Thyroid gland (tissue), 4 donors: ENCODE data around the gene CSK. TPM values are rescaled to one million over a fixed set of nuclear protein-coding genes. Genes with fewer than 3 reads are reported as not detected.

Experiments
- DNase-seq, 2 donors: peaks; one replicate each; pipeline ENCODE4 v3.0.0-alpha.2; 2019
- H3K27ac ChIP-seq, 3 donors: fragments of 200-600 bp; sonication (generic); 1 replicate in 2 of 3; 2 replicates in 1 of 3; pipeline ENCODE4 v1.5.1; 2016 to 2019; ENCODE audit warnings: mild to moderate bottlenecking in 1 of 3, moderate library complexity in 1 of 3
- H3K27me3 ChIP-seq: fragments of 200-600 bp; sonication (generic); one replicate; pipeline ENCODE4 v1.5.1; 2019
- H3K36me3 ChIP-seq, 2 donors: fragments of 200-600 bp; sonication (generic); one replicate each; pipeline ENCODE4 v1.5.1; 2016 to 2019
- H3K4me1 ChIP-seq, 2 donors: fragments of 200-600 bp; sonication (generic); one replicate each; pipeline ENCODE4 v1.5.1; 2017 to 2019
- H3K4me3 ChIP-seq, 3 donors: fragments of 200-600 bp; sonication (generic); replicated peaks in 1 of 3; 1 replicate in 2 of 3; 2 replicates in 1 of 3; pipeline ENCODE4 v1.5.1; 2016; ENCODE audit warnings: mild to moderate bottlenecking in 1 of 3
- H3K9me3 ChIP-seq: fragments of 200-600 bp; sonication (generic); one replicate; pipeline ENCODE4 v1.5.1; 2017
- POLR2A ChIP-seq, 2 donors: fragments of 450-650 bp; IDR thresholded peaks; one replicate each; pipeline ENCODE4 v1.6.1; 2017; ENCODE audit warnings: antibody characterized with exemption in 2 of 2, mild to moderate bottlenecking in 2 of 2, moderate library complexity in 1 of 2
- WGBS, 2 donors: methylation state at CpG; one replicate each; pipeline ENCODE4 v1.1.5; 2017; 5-methylcytosine and 5-hydroxymethylcytosine counted together
- intact Hi-C: fragments of 100-400 bp; cut with DNase I; formaldehyde crosslinking; loops from one replicate; pipeline ENCODE4 v1.15.1; 2023
- total RNA-seq, 4 donors: library from RNA; depleted of rRNA; stranded (reverse); fragments of >200 nt; gene quantifications; one replicate each; pipeline ENCODE4 v1.2.3, GENCODE V29; 2016
- TF ChIP-seq, protein P1 (sequence below), 6 experiments: fragments of 200-600 bp in 3 of 6; fragments of 450-650 bp in 3 of 6; sonication (generic) in 3 of 6; IDR thresholded peaks; one replicate each; pipeline ENCODE4 v1.5.1; 2016 to 2019; ENCODE audit warnings: antibody characterized with exemption in 6 of 6, mild to moderate bottlenecking in 2 of 6, inconsistent platforms in 1 of 6, moderate library complexity in 1 of 6

The CSK gene
- total RNA-seq, 4 donors from 2014 or later: 18.2 to 24.3 (median 20.3) TPM

DNA sequence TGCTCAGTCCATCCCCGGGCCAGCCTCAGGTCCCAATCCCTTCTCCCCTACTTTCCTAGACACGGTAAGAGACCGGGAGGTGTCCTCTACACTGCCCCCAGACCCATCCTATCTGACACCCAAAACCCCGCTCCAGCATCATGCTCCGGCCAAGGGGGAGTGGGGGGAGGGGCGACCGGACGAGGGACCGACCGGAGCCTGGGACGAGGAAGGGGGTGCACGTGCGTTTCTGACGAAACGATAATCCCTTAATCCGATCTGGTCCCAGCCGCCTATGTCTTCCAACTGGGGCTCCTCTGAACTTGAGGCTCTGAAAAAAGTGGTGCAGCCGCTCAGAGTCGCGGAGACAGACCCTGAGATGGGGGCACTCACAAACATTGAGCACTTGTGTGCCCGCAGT is 45.0 kb downstream of the CSK start:
- H3K9me3 ChIP-seq: no peaks in the 10 kb centered on the region
- intact Hi-C loops: no loop called here

DNA sequence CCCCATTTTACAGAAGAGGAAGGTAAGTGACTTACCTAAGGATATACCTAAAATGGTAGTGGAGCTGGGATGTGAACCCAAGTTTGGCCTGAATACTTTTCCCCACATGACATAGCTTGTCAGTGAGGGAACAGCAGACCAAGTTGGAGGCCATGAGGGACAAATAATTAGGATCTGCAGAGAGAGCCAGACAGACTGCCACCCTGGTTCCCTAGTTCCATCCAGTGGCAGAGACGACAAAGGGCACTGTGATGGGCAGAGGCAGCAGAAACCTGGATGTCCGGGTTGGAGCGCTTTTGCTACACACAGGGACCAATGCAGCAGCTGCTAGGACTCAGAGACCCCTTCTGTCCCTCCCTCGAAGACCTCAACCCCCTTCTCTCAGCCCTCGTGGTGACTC is 45.7 kb downstream of the CSK start:
- DNase-seq: no peak
- TF ChIP-seq, protein P1, sequence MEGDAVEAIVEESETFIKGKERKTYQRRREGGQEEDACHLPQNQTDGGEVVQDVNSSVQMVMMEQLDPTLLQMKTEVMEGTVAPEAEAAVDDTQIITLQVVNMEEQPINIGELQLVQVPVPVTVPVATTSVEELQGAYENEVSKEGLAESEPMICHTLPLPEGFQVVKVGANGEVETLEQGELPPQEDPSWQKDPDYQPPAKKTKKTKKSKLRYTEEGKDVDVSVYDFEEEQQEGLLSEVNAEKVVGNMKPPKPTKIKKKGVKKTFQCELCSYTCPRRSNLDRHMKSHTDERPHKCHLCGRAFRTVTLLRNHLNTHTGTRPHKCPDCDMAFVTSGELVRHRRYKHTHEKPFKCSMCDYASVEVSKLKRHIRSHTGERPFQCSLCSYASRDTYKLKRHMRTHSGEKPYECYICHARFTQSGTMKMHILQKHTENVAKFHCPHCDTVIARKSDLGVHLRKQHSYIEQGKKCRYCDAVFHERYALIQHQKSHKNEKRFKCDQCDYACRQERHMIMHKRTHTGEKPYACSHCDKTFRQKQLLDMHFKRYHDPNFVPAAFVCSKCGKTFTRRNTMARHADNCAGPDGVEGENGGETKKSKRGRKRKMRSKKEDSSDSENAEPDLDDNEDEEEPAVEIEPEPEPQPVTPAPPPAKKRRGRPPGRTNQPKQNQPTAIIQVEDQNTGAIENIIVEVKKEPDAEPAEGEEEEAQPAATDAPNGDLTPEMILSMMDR (IDR thresholded peaks at IDR 0.05): no peak
- TF ChIP-seq POLR2A (IDR thresholded peaks at IDR 0.05): no peak
- H3K27me3 ChIP-seq: no peaks in the 10 kb centered on the region
- WGBS, 2 donors: 57 to 65% methylated on average over 5 of the region's 5 CpGs
- no peak overlapping the region for H3K4me3 ChIP-seq
- H3K36me3 ChIP-seq: no peaks in the 10 kb centered on the region
- peaks cover 0 to 13% of the 10 kb centered on the region in 2 donors for H3K4me1 ChIP-seq
- no peaks in the 10 kb centered on the region for H3K9me3 ChIP-seq
- intact Hi-C loops: no loop called here
- H3K27ac ChIP-seq: no peak overlapping the region

More for the DNA sequence above, 45.0 kb downstream of the CSK start:
- no peak overlapping the region for H3K4me3 ChIP-seq
- DNase-seq: no peak
- no peak for TF ChIP-seq POLR2A (IDR thresholded peaks at IDR 0.05)
- H3K27me3 ChIP-seq: no peaks in the 10 kb centered on the region
- H3K4me1 ChIP-seq: peaks cover 0 to 13% of the 10 kb centered on the region in 2 donors
- no peaks in the 10 kb centered on the region for H3K36me3 ChIP-seq
- 6 to 22% methylated on average over 16 to 21 of the region's 21 CpGs for WGBS, 2 donors
- no peak overlapping the region for H3K27ac ChIP-seq

DNA sequence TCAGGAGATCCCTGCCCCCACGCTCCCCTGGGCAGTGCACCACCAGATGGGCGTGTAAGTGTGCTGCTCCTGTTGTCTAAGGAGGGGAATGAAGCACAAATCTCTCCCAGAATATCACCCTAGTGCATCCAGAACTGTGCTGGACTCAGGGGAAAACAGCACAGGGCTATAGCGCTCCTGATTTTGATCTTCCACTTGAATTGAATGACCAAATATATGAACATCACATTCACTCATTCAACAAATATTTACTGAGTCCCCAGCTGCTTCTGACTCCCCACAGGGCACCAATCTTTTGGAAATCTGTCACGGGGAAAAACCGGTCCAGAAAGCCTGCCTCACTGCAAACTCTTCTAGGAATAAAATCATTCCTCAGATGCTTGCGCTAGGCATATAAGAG is 47.0 kb downstream of the CSK start:
- Histone ChIP-seq H3K27ac (no peak overlapping the region), H3K4me3 (no peak overlapping the region), H3K27me3 (no peaks in the 10 kb centered on the region), H3K36me3 (no peaks in the 10 kb centered on the region), H3K4me1 (peaks cover 0 to 13% of the 10 kb centered on the region in 2 donors), H3K9me3 (no peaks in the 10 kb centered on the region)
- DNase-seq: no peak
- intact Hi-C loops: no loop called here
- 67 to 87% methylated on average over 6 of the region's 6 CpGs for WGBS, 2 donors
- TF ChIP-seq POLR2A (IDR thresholded peaks at IDR 0.05): no peak
- TF ChIP-seq, protein P1 (IDR thresholded peaks at IDR 0.05): no peak

DNA sequence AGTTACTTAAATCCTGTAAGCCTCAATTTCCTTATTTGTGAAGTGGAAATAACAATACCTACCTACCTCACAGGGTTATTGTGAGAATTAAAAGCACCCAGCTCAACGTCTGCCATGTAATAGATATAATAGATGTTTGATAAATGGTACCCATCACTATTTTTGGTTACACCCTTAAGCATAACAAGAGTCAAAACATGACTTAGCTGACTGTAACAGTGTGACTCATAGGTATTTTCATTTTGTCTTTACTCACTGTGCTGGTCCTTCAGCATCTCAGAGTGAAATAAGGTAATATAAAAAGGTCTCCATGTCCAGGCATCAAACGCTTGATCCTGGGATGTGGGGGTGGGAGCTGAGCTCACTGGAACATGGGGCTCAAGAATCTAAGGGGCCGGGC is 47.6 kb downstream of the CSK start:
- H3K4me3 ChIP-seq: no peak overlapping the region
- no peaks in the 10 kb centered on the region for H3K27me3 ChIP-seq
- intact Hi-C loops: no loop called here
- H3K27ac ChIP-seq: no peak overlapping the region
- no peak for DNase-seq
- peaks cover 0 to 13% of the 10 kb centered on the region in 2 donors for H3K4me1 ChIP-seq
- no peaks in the 10 kb centered on the region for H3K9me3 ChIP-seq
- TF ChIP-seq POLR2A (IDR thresholded peaks at IDR 0.05): no peak
- TF ChIP-seq, protein P1 (IDR thresholded peaks at IDR 0.05): no peak
- 67 to 78% methylated on average over 3 of the region's 3 CpGs for WGBS, 2 donors
- no peaks in the 10 kb centered on the region for H3K36me3 ChIP-seq

DNA sequence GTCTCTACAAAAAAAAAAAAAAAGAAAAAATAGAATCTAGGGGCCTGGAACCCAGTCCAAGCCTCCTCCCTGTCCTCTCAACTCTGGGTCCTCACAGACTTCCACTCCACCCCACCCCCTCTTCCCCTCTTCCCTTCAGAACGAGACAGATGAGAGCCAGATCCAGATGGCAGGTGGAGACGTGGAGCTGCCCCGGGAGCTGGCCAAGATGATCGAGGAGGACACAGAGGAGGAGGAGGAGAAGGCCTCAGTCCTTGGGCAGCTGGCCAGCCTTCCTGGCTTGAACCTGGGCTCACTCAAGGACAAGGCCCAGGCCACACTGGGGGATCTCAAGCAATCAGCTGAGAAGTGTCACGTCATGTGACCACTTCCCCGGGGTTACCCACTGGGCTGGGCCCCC is 48.1 kb downstream of the CSK start:
- no peak overlapping the region for H3K27ac ChIP-seq
- intact Hi-C loops: loop anchor here (10.0 kb wide), 1 partner anchor 115 kb away; no protein-coding TSS in a partner anchor
- no peaks in the 10 kb centered on the region for H3K36me3 ChIP-seq
- H3K4me3 ChIP-seq: no peak overlapping the region
- 43 to 54% methylated on average over 5 to 6 of the region's 6 CpGs for WGBS, 2 donors
- TF ChIP-seq POLR2A (IDR thresholded peaks at IDR 0.05): no peak
- TF ChIP-seq, protein P1 (IDR thresholded peaks at IDR 0.05): no peak
- H3K9me3 ChIP-seq: no peaks in the 10 kb centered on the region
- H3K4me1 ChIP-seq: peaks cover 0 to 13% of the 10 kb centered on the region in 2 donors
- H3K27me3 ChIP-seq: no peaks in the 10 kb centered on the region
- DNase-seq: no peak
